HG03469 (cell line): ENCODE data around the gene ATP6V0A4.
"Not testable (repeated sequence)": the region's sequence is repeated elsewhere in the genome, so short reads cannot be mapped to it uniquely, and the experiment has no call there.

Source experiments
- ATAC-seq: cut with Tn5 transposase; IDR thresholded peaks from one replicate; pipeline ENCODE4 v1.9.1; 2021; ENCODE audit warnings: mild to moderate bottlenecking, moderate library complexity, moderate number of reproducible peaks; ENCODE audit not compliant: unreplicated experiment

ATP6V0A4 gene

GRCh38 chr7:138797715-138798320, at the start of gene ATP6V0A4, which contains the start of gene TMEM213:
TSS of gene ATP6V0A4 (minus strand) at chr7:138798196. CDS start at chr7:138771247, 26,949 bp downstream.
TSS of gene TMEM213 (plus strand) at chr7:138797994. CDS start at chr7:138798105, 111 bp downstream.
- ATAC-seq: no peak

DNA sequence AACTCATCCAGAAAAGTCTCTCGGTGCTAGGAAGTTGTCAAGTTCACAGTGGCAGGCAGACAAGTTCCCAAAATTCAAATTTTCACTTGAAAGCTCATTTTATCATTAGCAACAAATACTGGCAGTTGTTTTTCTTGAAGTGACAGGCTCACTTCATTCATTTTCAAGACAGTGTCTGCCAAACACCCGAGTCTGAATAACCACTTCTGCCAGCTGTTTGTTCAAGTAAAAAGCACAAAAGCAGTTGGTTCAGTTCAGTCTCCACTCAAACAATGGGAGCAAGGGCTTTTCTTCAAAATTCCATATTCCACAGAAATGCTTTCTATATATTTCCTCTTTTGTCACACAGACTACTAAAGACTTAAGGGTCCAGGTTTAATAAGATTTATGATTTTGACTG, 47.7 kb upstream of the ATP6V0A4 start:
- ATAC-seq: no peak

DNA sequence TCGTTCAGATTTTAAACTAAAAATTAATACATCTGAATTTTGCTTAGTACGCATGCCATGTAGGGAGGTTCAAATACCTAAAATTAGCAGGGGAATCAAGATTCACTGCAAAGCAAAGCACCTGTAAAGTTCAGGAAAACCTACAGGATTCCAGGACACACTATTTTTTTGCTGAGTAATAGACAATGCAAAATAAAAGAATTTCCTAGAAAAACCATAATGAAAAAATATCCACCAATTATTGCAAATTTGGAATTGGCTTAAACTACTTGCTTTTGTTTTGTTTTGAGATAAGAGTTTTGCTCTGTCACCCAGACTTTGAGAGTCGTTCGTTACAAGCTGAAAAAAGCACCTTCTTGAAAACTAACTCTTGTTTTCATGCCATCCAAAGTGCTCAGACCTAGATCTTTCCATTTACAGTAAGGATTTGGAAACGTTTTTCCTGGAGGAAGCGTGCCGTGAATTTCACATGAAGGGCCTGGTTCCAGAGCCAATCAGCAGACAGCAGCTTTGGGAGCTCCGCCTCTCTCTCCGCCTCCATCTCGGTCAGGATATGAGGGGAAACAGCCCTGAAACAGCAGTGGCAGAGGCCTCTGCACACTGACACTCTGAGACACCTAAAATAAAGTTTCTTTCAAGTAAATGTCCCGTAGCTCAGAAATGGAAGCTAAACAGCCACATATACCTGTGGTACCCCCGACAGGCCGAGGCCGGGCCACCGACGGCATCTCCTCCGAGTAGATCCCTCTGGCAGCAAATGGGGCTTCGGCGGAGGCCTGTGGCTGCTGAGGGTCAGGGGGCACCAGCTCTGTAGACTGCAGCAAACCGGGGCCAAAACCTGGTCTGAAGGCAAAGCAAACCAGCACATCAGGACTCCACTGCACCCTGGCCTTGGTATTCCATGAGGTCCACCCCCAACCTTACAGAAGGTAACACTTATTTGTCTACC, 45.9 kb upstream of the ATP6V0A4 start:
- no peak for ATAC-seq

- ATAC-seq: no peak
Observed at GRCh38 chr7:138842111-138842510, 44.1 kb upstream of the ATP6V0A4 start.

DNA sequence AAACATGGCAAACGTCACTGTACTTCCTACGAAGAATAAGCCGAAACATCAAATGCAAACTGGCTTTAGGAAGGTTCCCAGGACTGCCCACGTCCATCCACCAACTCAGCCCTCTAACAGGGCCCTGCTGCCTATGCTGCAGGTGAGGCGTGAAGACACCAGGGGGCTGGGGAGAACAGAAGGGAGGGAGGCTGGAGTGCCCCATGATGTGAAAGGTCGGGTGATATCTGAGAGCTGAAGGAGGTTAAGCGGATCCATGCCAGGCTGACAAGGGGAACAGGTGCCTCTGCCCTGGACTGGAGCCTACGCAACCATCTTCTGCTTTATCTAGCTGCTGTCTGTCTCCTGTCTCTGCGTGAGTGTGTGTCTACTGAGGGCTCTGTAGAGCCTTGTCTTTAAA, 40.2 kb upstream of the ATP6V0A4 start:
- ATAC-seq: no peak

- no peak for ATAC-seq
Observed at GRCh38 chr7:138837627-138838026, 39.6 kb upstream of the ATP6V0A4 start.

- no peak for ATAC-seq
Observed at GRCh38 chr7:138835087-138835486, 37.1 kb upstream of the ATP6V0A4 start.

GRCh38 chr7:138834583-138834982, 36.6 kb upstream of the ATP6V0A4 start:
- ATAC-seq: no peak

- ATAC-seq: no peak
Observed at GRCh38 chr7:138833596-138833995, 35.6 kb upstream of the ATP6V0A4 start.

GRCh38 chr7:138832966-138833365, 35.0 kb upstream of the ATP6V0A4 start:
- no peak for ATAC-seq

GRCh38 chr7:138829335-138829734, 31.3 kb upstream of the ATP6V0A4 start:
- no peak for ATAC-seq

- ATAC-seq: no peak
Observed at GRCh38 chr7:138828302-138828701, 30.3 kb upstream of the ATP6V0A4 start.

- ATAC-seq: no peak
Observed at GRCh38 chr7:138825049-138825721, 27.2 kb upstream of the ATP6V0A4 start.

DNA sequence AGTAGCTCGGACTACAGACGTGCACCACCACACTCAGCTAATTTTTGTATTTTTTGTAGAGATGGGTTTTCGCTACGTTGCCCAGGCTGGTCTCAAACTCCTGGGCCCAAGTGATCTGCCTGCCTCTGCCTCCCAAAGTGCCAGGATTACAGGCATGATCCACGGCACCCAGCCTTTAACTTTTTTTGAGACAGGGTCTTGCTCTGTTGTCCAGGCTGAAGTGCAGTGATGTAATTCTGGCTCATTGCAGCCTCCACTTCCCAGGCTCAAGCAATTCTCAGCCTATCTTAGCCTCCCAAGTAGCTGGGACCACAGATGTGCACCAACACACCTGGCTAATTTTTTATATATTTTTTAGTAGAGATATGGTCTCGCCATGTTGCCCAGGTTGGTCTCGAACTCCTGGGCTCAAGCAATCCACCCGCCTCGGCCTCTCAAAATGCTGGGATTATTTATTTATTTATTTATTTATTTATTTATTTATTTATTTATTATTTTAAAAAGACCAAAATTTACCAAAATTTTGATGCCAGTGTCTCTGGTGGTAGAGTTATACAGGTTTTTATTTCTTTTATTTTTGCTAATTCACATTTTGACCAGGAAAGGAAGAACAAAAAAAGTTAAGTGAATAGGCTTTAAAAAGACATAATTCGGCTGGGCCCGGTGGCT, 25.0 kb upstream of the ATP6V0A4 start:
- no peak for ATAC-seq

DNA sequence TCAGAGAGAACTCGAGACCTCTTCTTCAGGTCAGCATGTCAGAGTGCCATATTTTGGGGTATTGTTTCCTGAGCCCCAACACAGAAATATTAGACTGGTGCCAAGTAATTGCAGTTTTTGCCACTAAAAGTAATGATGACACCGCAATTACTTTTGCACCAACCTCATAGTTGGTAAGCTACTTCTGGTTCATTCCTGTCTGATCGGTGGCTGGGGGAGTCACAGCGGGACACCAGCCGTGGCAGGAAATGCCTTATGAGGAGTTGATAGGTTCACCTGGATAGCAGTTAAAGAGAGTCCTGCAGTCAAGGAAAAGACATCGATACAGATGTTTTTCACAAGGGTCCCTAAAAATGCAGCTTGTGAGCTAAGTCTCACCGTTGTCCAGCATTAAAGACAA, 23.9 kb upstream of the ATP6V0A4 start:
- no peak for ATAC-seq

GRCh38 chr7:138819625-138820024, 21.6 kb upstream of the ATP6V0A4 start:
- ATAC-seq: no peak

GRCh38 chr7:138816650-138817049, 18.7 kb upstream of the ATP6V0A4 start:
- no peak for ATAC-seq

GRCh38 chr7:138814816-138815332, 16.9 kb upstream of the ATP6V0A4 start:
- ATAC-seq: no peak

DNA sequence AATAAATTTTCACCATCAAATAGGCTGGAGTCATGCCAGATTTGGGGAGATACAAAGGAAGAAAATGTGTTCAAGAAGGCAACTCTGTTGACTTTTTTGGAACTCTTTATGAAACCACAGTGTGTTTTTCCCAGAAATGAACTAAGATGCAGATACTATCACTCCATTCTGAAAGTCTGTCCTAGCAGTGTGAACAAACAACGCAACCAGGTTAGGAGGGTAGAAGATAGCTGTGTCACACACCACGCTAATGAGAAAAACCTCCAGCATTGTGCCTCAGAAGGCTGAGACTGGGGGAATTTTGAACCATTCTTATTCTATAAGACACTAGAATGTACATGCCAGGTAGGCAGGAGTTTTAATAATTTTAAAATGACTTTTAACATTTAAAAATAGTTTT, 15.9 kb upstream of the ATP6V0A4 start:
- ATAC-seq: no peak

DNA sequence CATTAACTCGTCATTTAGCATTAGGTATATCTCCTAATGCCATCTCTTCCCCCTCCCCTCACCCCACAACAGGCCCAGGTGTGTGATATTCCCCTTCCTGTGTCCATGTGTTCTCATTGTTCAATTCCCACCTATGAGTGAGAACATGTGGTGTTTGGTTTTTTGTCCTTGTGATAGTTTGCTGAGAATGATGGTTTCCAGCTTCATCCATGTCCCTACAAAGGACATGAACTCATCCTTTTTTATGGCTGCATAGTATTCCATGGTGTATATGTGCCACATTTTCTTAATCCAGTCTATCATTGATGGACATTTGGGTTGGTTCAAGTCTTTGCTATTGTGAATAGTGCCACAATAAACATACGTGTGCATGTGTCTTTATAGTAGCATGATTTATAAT, 13.3 kb upstream of the ATP6V0A4 start:
- ATAC-seq: not testable (repeated sequence)

DNA sequence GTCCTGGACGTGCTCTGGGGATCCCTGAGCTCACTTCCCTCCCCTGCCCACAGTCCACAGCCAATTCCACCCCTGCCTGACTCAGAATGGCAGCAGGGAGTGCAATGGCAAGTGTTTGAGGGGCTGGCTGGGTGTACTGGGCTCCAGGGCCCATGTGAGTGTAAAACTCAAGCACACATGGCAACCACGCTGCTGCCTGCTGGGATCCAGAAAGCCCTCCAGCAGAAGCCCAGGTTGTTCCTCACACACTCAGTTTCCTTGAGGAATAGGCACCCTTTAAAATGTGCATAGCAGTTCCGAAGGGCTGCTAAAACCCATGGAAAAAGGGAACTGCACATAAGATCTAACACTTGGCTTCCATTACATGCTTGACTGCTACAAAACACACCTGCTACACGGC, 11.3 kb upstream of the ATP6V0A4 start:
- ATAC-seq: no peak
